GM23338 (cell line): ENCODE results near the gene ZNF691. TPM values are rescaled to one million over a fixed set of nuclear protein-coding genes. Genes with fewer than 3 reads are reported as not detected.

ENCODE experiments used
- ATAC-seq: fragments of 200-7000 bp; cut with Tn5 transposase; 3 replicates; pipeline ENCODE4 v1.9.1; 2020
- DNase-seq: peaks from one replicate; pipeline ENCODE4 v3.0.0-alpha.2; 2015; ENCODE audit warnings: low spot score
- H2AFZ ChIP-seq: fragments of 200-600 bp; sonication (generic); 2 replicates; pipeline ENCODE4 v1.8.0; 2016; ENCODE audit warnings: antibody characterized with exemption, mild to moderate bottlenecking, moderate library complexity
- H3F3A ChIP-seq: fragments of 200-600 bp; sonication (generic); replicated peaks from 2 replicates; pipeline ENCODE4 v1.8.0; 2017; ENCODE audit warnings: antibody characterized with exemption, mixed run types, low read depth
- H3K27ac ChIP-seq: fragments of 200-600 bp; sonication (generic); 2 replicates; pipeline ENCODE4 v1.6.1; 2016; ENCODE audit warnings: low read depth
- H3K27me3 ChIP-seq: fragments of 200-600 bp; sonication (generic); 2 replicates; pipeline ENCODE4 v1.8.0; 2016; ENCODE audit warnings: mild to moderate bottlenecking, mixed run types, moderate library complexity; ENCODE audit not compliant: insufficient read depth
- H3K36me3 ChIP-seq: fragments of 200-600 bp; sonication (generic); 2 replicates; pipeline ENCODE4 v1.8.0; 2016; ENCODE audit warnings: mild to moderate bottlenecking; ENCODE audit not compliant: insufficient read depth
- H3K4me1 ChIP-seq: fragments of 200-600 bp; sonication (generic); 2 replicates; pipeline ENCODE4 v1.8.0; 2016; ENCODE audit warnings: mild to moderate bottlenecking, moderate library complexity; ENCODE audit not compliant: insufficient read depth
- H3K4me2 ChIP-seq: fragments of 200-600 bp; sonication (generic); 2 replicates; pipeline ENCODE4 v1.7.1; 2017; ENCODE audit warnings: mixed run types
- H3K4me3 ChIP-seq: fragments of 200-600 bp; sonication (generic); 2 replicates; pipeline ENCODE4 v1.6.1; 2016; ENCODE audit warnings: mixed run types
- H3K79me2 ChIP-seq: fragments of 200-600 bp; sonication (generic); replicated peaks from 2 replicates; pipeline ENCODE4 v1.8.0; 2017; ENCODE audit warnings: mild to moderate bottlenecking; ENCODE audit not compliant: insufficient read depth
- H3K9me2 ChIP-seq: fragments of 200-600 bp; sonication (generic); 2 replicates; pipeline ENCODE4 v1.8.0; 2017; ENCODE audit not compliant: insufficient read depth
- H4K20me1 ChIP-seq: fragments of 200-600 bp; sonication (generic); replicated peaks from 2 replicates; pipeline ENCODE4 v1.8.0; 2017; ENCODE audit warnings: mild to moderate bottlenecking; ENCODE audit not compliant: insufficient read depth
- H3K27ac Mint-ChIP-seq: 2 replicates; pipeline ENCODE4 v1.8.0; 2020; ENCODE audit warnings: inconsistent platforms, mild to moderate bottlenecking, moderate library complexity, mixed read lengths
- H3K27me3 Mint-ChIP-seq: 3 replicates; pipeline ENCODE4 v1.8.0; 2022; ENCODE audit warnings: low read depth, mild to moderate bottlenecking, moderate library complexity, mixed read lengths, inconsistent platforms; ENCODE audit not compliant: insufficient read depth, poor library complexity
- H3K36me3 Mint-ChIP-seq: 3 replicates; pipeline ENCODE4 v1.8.0; 2021; ENCODE audit warnings: low read depth, mild to moderate bottlenecking, inconsistent platforms, moderate library complexity, mixed read lengths
- H3K4me1 Mint-ChIP-seq: 3 replicates; pipeline ENCODE4 v1.8.0; 2020; ENCODE audit warnings: mild to moderate bottlenecking, inconsistent platforms, mixed read lengths
- H3K4me3 Mint-ChIP-seq: 3 replicates; pipeline ENCODE4 v1.8.0; 2021; ENCODE audit warnings: moderate library complexity, mild to moderate bottlenecking, inconsistent platforms, mixed read lengths
- H3K9me3 Mint-ChIP-seq: 3 replicates; pipeline ENCODE4 v1.8.0; 2020; ENCODE audit warnings: moderate library complexity, mild to moderate bottlenecking, inconsistent platforms, mixed read lengths
- CREB1 ChIP-seq: fragments of 250-450 bp; sonication (Bioruptor Pico); IDR thresholded peaks from 2 replicates; pipeline ENCODE4 v1.5.0; 2020; ENCODE audit warnings: low read depth, mild to moderate bottlenecking, moderate library complexity
- EZH2 ChIP-seq: fragments of 200-600 bp; sonication (generic); IDR thresholded peaks from one replicate; pipeline ENCODE4 v1.8.0; 2017; ENCODE audit warnings: antibody characterized with exemption, mild to moderate bottlenecking, low read depth; ENCODE audit not compliant: unreplicated experiment
- EZH2phosphoT487 ChIP-seq: fragments of 200-600 bp; sonication (generic); IDR thresholded peaks from one replicate; pipeline ENCODE4 v1.8.1; 2018; ENCODE audit warnings: antibody characterized with exemption; ENCODE audit not compliant: unreplicated experiment
- JUNB ChIP-seq: IDR thresholded peaks from one replicate; pipeline ENCODE4 v1.6.1; 2016; ENCODE audit warnings: antibody characterized with exemption; ENCODE audit not compliant: unreplicated experiment
- NANOG ChIP-seq: IDR thresholded peaks from 2 replicates; pipeline ENCODE4 v1.6.1; 2016; ENCODE audit warnings: antibody characterized with exemption, borderline replicate concordance
- POLR2AphosphoS5 ChIP-seq: IDR thresholded peaks from 2 replicates; pipeline ENCODE4 v1.6.1; 2016; ENCODE audit warnings: antibody characterized with exemption, low read depth
- STAT1 ChIP-seq: IDR thresholded peaks from one replicate; pipeline ENCODE4 v1.6.1; 2016; ENCODE audit warnings: antibody characterized with exemption; ENCODE audit not compliant: unreplicated experiment
- ZNF114 ChIP-seq: fragments of 250-450 bp; sonication (Bioruptor Pico); IDR thresholded peaks from 2 replicates; pipeline ENCODE4 v1.5.0; 2020; ENCODE audit warnings: mild to moderate bottlenecking, moderate library complexity
- ZNF331 ChIP-seq: fragments of 250-450 bp; sonication (Bioruptor Pico); IDR thresholded peaks from 2 replicates; pipeline ENCODE4 v1.5.0; 2020; ENCODE audit warnings: low read depth, mild to moderate bottlenecking, moderate library complexity
- polyA plus RNA-seq: library from polyadenylated mRNA; unstranded; fragments of >200 nt; fragmentation: Nextera tagmentation; extraction: Ambion mirVana; gene quantifications from 2 replicates; pipeline ENCODE4 v1.2.1, GENCODE V29; 2016
- total RNA-seq: library from RNA; depleted of rRNA; stranded (reverse); fragments of >200 nt; shearing (Covaris generic); gene quantifications from 2 replicates; pipeline ENCODE4 v1.2.3, GENCODE V29; 2014
- TF ChIP-seq, protein P1 (sequence below): fragments of 250-450 bp; sonication (Bioruptor Pico); IDR thresholded peaks from 2 replicates; pipeline ENCODE4 v1.5.0; 2020; ENCODE audit warnings: mild to moderate bottlenecking, moderate library complexity
- TF ChIP-seq, protein P2 (sequence below): IDR thresholded peaks from one replicate; pipeline ENCODE4 v1.6.1; 2018; ENCODE audit warnings: antibody characterized with exemption; ENCODE audit not compliant: unreplicated experiment

The ZNF691 gene
- total and polyA plus RNA-seq, 2 experiments from 2014 or later = 21.3 to 27.7 TPM

DNA sequence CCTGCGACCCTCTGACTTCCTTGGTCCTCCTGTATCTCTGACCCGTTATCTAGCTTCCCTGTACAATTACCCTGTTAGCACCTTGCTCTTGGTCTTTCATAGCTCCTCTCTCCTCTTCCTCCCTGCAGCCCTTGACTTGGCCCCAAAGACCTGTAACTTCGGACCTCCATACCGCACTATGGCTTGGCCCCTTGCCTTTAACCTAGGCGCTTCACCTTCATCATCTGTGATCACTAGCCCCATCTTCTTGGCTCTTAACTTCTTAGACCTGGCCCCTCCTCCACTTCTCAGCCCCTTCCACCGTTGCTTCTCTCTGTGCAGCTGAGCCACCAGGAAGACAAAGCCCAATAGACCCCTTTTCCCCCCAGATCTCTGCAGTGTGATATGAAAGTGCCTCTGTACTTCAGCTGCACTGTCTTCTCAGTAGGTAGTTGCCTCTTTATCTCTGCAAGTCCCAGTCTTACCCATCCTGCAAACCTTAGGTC lies 740 bp downstream of the ZNF691 start:
- Histone ChIP-seq H3K4me2 (peak overlapping the region; percentile 99), H3K9me2 (no peaks in the 10 kb centered on the region), H3F3A (no peaks in the 10 kb centered on the region), H3K79me2 (peaks cover 25% of the 10 kb centered on the region), H3K36me3 (peaks cover 12% of the 10 kb centered on the region; the same call in 1 of the 2 replicates), H3K27me3 (no peaks in the 10 kb centered on the region), H2AFZ (peak overlapping the region; percentile 1), H3K4me3 (peak overlapping the region; percentile 63), H3K27ac (no peak overlapping the region), H3K4me1 (peaks cover 27% of the 10 kb centered on the region), H4K20me1 (0 out of 2 replicates have a peak, but pooled peaks cover 4% of the 10 kb centered on the region)
- Mint-ChIP-seq H3K4me3 (peak overlapping the region; percentile 95), H3K4me1 (peaks cover 20% of the 10 kb centered on the region), H3K27me3 (peaks cover 4% of the 10 kb centered on the region), H3K9me3 (no peaks in the 10 kb centered on the region; the same call in 2 of the 3 replicates), H3K27ac (peak overlapping the region; percentile 69), H3K36me3 (peaks cover 46% of the 10 kb centered on the region)
- ATAC-seq (no peak; the same call in 1 of the 3 replicates), DNase-seq (peak; percentile 5)
- no peak for TF ChIP-seq ZNF114 (CRISPR knock-in tag)
- TF ChIP-seq ZNF331 = no peak
- TF ChIP-seq, protein P1, sequence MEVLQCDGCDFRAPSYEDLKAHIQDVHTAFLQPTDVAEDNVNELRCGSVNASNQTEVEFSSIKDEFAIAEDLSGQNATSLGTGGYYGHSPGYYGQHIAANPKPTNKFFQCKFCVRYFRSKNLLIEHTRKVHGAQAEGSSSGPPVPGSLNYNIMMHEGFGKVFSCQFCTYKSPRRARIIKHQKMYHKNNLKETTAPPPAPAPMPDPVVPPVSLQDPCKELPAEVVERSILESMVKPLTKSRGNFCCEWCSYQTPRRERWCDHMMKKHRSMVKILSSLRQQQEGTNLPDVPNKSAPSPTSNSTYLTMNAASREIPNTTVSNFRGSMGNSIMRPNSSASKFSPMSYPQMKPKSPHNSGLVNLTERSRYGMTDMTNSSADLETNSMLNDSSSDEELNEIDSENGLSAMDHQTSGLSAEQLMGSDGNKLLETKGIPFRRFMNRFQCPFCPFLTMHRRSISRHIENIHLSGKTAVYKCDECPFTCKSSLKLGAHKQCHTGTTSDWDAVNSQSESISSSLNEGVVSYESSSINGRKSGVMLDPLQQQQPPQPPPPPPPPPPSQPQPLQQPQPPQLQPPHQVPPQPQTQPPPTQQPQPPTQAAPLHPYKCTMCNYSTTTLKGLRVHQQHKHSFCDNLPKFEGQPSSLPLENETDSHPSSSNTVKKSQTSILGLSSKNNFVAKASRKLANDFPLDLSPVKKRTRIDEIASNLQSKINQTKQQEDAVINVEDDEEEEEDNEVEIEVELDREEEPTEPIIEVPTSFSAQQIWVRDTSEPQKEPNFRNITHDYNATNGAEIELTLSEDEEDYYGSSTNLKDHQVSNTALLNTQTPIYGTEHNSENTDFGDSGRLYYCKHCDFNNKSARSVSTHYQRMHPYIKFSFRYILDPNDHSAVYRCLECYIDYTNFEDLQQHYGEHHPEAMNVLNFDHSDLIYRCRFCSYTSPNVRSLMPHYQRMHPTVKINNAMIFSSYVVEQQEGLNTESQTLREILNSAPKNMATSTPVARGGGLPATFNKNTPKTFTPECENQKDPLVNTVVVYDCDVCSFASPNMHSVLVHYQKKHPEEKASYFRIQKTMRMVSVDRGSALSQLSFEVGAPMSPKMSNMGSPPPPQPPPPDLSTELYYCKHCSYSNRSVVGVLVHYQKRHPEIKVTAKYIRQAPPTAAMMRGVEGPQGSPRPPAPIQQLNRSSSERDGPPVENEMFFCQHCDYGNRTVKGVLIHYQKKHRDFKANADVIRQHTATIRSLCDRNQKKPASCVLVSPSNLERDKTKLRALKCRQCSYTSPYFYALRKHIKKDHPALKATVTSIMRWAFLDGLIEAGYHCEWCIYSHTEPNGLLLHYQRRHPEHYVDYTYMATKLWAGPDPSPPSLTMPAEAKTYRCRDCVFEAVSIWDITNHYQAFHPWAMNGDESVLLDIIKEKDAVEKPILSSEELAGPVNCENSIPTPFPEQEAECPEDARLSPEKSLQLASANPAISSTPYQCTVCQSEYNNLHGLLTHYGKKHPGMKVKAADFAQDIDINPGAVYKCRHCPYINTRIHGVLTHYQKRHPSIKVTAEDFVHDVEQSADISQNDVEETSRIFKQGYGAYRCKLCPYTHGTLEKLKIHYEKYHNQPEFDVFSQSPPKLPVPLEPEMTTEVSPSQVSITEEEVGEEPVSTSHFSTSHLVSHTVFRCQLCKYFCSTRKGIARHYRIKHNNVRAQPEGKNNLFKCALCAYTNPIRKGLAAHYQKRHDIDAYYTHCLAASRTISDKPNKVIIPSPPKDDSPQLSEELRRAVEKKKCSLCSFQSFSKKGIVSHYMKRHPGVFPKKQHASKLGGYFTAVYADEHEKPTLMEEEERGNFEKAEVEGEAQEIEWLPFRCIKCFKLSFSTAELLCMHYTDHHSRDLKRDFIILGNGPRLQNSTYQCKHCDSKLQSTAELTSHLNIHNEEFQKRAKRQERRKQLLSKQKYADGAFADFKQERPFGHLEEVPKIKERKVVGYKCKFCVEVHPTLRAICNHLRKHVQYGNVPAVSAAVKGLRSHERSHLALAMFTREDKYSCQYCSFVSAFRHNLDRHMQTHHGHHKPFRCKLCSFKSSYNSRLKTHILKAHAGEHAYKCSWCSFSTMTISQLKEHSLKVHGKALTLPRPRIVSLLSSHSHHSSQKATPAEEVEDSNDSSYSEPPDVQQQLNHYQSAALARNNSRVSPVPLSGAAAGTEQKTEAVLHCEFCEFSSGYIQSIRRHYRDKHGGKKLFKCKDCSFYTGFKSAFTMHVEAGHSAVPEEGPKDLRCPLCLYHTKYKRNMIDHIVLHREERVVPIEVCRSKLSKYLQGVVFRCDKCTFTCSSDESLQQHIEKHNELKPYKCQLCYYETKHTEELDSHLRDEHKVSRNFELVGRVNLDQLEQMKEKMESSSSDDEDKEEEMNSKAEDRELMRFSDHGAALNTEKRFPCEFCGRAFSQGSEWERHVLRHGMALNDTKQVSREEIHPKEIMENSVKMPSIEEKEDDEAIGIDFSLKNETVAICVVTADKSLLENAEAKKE (CRISPR knock-in tag) = no peak
- no peak for TF ChIP-seq CREB1 (CRISPR knock-in tag)

DNA sequence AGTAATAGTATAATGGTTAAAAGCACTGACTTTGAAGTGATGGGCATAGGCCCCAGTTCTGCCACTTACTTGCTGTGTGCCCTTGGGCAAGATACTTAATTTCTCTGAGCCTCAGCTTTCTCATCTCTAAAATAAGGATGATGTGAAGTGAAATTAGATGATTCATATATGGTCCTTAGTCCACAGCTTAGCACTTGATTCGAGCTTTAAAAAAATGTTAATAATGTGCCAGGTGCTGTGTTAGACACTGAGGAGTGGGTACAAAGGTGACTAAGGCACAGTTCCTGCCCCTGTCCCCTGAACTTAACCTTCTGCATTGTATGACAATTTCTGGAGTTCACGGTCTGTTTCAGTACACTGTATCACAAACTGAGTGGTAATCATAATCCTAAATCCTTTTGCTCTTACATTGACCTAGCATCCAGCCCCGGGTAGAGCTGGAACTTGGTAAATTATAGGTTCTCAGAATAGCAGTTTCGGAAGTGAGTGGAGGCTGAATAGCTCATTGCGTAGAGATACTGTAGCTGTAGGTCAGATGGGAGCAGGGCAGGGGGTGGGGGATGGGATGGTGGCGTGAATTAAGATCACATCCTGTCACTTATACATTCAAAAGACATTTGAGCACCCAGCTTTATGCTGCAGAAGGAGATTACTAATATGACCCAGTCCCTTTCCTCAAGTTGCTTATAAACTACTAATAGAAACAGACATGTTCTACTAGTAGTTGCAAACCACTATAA lies 1.5 kb downstream of the ZNF691 start:
- Histone ChIP-seq H3K9me2 (no peaks in the 10 kb centered on the region), H3K4me1 (peaks cover 27% of the 10 kb centered on the region), H3K4me2 (peak overlapping the region; percentile 99), H3K79me2 (peaks cover 25% of the 10 kb centered on the region), H4K20me1 (0 out of 2 replicates have a peak, but pooled peaks cover 4% of the 10 kb centered on the region), H3K27me3 (no peaks in the 10 kb centered on the region), H2AFZ (no peak overlapping the region), H3K4me3 (peak overlapping the region; percentile 63), H3K36me3 (peaks cover 14% of the 10 kb centered on the region; the same call in 1 of the 2 replicates), H3K27ac (no peak overlapping the region), H3F3A (no peaks in the 10 kb centered on the region)
- no peak for ATAC-seq
- Mint-ChIP-seq H3K4me1 (peaks cover 20% of the 10 kb centered on the region), H3K27me3 (peaks cover 4% of the 10 kb centered on the region), H3K27ac (no peak overlapping the region), H3K36me3 (peaks cover 48% of the 10 kb centered on the region), H3K9me3 (no peaks in the 10 kb centered on the region; the same call in 2 of the 3 replicates), H3K4me3 (peak overlapping the region; percentile 95)
- TF ChIP-seq ZNF331 (no peak), CREB1 (CRISPR knock-in tag) (no peak), EZH2 (no peak), JUNB (no peak), ZNF114 (CRISPR knock-in tag) (no peak), NANOG (no peak), POLR2AphosphoS5 (no peak), STAT1 (no peak), EZH2phosphoT487 (no peak)
- TF ChIP-seq, protein P2, sequence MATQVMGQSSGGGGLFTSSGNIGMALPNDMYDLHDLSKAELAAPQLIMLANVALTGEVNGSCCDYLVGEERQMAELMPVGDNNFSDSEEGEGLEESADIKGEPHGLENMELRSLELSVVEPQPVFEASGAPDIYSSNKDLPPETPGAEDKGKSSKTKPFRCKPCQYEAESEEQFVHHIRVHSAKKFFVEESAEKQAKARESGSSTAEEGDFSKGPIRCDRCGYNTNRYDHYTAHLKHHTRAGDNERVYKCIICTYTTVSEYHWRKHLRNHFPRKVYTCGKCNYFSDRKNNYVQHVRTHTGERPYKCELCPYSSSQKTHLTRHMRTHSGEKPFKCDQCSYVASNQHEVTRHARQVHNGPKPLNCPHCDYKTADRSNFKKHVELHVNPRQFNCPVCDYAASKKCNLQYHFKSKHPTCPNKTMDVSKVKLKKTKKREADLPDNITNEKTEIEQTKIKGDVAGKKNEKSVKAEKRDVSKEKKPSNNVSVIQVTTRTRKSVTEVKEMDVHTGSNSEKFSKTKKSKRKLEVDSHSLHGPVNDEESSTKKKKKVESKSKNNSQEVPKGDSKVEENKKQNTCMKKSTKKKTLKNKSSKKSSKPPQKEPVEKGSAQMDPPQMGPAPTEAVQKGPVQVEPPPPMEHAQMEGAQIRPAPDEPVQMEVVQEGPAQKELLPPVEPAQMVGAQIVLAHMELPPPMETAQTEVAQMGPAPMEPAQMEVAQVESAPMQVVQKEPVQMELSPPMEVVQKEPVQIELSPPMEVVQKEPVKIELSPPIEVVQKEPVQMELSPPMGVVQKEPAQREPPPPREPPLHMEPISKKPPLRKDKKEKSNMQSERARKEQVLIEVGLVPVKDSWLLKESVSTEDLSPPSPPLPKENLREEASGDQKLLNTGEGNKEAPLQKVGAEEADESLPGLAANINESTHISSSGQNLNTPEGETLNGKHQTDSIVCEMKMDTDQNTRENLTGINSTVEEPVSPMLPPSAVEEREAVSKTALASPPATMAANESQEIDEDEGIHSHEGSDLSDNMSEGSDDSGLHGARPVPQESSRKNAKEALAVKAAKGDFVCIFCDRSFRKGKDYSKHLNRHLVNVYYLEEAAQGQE = no peak
- DNase-seq = no peak
